HL-60 (cell line): Measurements from ENCODE around the gene NSUN2.

ENCODE experiments used
- POLR2AphosphoS5 ChIP-seq: IDR thresholded peaks from 2 replicates; pipeline ENCODE4 v1.6.1; 2012; ENCODE audit warnings: low read depth
- TF ChIP-seq, protein P1 (sequence below): IDR thresholded peaks from one replicate; pipeline ENCODE4 v1.5.1; 2011; ENCODE audit warnings: low read length, control low read depth, inconsistent platforms; ENCODE audit not compliant: insufficient read depth

DNA sequence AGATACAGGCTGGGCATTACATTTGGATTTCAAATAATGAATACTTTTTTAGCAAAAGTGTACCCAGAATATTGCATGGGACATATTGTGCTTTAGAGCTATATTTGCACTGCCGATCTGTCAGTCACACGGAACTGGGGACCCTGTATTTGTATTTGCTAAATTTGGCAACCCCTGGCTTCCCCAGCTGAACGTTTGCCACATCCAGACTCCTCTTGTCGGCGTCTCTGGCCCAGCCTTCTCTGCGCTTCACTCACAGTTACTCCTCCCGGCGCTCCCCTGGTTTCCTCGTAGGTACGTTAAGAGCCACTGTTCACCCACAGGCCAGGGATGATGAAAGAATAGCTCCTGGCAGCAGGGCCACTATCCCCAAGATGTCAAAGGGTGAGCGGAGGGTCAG lies 58.7 kb downstream of the NSUN2 start:
- TF ChIP-seq POLR2AphosphoS5: no peak
- TF ChIP-seq, protein P1, sequence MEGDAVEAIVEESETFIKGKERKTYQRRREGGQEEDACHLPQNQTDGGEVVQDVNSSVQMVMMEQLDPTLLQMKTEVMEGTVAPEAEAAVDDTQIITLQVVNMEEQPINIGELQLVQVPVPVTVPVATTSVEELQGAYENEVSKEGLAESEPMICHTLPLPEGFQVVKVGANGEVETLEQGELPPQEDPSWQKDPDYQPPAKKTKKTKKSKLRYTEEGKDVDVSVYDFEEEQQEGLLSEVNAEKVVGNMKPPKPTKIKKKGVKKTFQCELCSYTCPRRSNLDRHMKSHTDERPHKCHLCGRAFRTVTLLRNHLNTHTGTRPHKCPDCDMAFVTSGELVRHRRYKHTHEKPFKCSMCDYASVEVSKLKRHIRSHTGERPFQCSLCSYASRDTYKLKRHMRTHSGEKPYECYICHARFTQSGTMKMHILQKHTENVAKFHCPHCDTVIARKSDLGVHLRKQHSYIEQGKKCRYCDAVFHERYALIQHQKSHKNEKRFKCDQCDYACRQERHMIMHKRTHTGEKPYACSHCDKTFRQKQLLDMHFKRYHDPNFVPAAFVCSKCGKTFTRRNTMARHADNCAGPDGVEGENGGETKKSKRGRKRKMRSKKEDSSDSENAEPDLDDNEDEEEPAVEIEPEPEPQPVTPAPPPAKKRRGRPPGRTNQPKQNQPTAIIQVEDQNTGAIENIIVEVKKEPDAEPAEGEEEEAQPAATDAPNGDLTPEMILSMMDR: no peak
